Mucosa of stomach (tissue), 1 donor: ENCODE results near the gene MECR.
A peak's percentile ranks its signal among the peaks of the same experiment; 100 is the strongest.
"Not testable (repeated sequence)": the region's sequence is repeated elsewhere in the genome, so short reads cannot be mapped to it uniquely, and the experiment has no call there.

Source experiments
- H3K27me3 ChIP-seq: one replicate; pipeline ENCODE4 v1.7.0; 2013; ENCODE audit warnings: mild to moderate bottlenecking, low read length; ENCODE audit not compliant: control insufficient read depth, insufficient read depth
- H3K36me3 ChIP-seq: one replicate; pipeline ENCODE4 v1.7.0; 2013; ENCODE audit warnings: low read length; ENCODE audit not compliant: control insufficient read depth, insufficient read depth
- H3K4me1 ChIP-seq: one replicate; pipeline ENCODE4 v1.7.0; 2013; ENCODE audit warnings: mild to moderate bottlenecking, low read length; ENCODE audit not compliant: control insufficient read depth, insufficient read depth
- H3K4me3 ChIP-seq: one replicate; pipeline ENCODE4 v1.7.0; 2013; ENCODE audit warnings: low read length
- H3K9ac ChIP-seq: one replicate; pipeline ENCODE4 v1.7.0; 2013; ENCODE audit warnings: mild to moderate bottlenecking, low read length, moderate library complexity
- H3K9me3 ChIP-seq: one replicate; pipeline ENCODE4 v1.7.0; 2013; ENCODE audit warnings: mild to moderate bottlenecking, low read length, moderate library complexity; ENCODE audit not compliant: control insufficient read depth
- donor health status: Pancreatic carcinoma.

MECR gene

GRCh38 chr1:29240400-29240837 lies 9.7 kb upstream of the MECR start:
- no peaks in the 10 kb centered on the region for H3K36me3 ChIP-seq
- peaks cover 21% of the 10 kb centered on the region for H3K27me3 ChIP-seq

GRCh38 chr1:29239142-29239541 lies 8.4 kb upstream of the MECR start:
- Histone ChIP-seq H3K4me1 (peaks cover 17% of the 10 kb centered on the region), H3K27me3 (peaks cover 21% of the 10 kb centered on the region), H3K36me3 (no peaks in the 10 kb centered on the region), H3K4me3 (no peak overlapping the region), H3K9me3 (no peaks in the 10 kb centered on the region), H3K9ac (no peak overlapping the region)

More at GRCh38 chr1:29240400-29240837, 9.7 kb upstream of the MECR start:
- peaks cover 17% of the 10 kb centered on the region for H3K4me1 ChIP-seq
- H3K4me3 ChIP-seq = no peak overlapping the region
- H3K9me3 ChIP-seq = no peaks in the 10 kb centered on the region
- H3K9ac ChIP-seq = no peak overlapping the region

- Histone ChIP-seq H3K36me3 (no peaks in the 10 kb centered on the region), H3K9ac (no peak overlapping the region), H3K9me3 (no peaks in the 10 kb centered on the region), H3K4me3 (no peak overlapping the region), H3K4me1 (peaks cover 17% of the 10 kb centered on the region), H3K27me3 (peaks cover 21% of the 10 kb centered on the region)
These were observed 7.9 kb upstream of the MECR start for GRCh38 chr1:29238620-29239002.

DNA sequence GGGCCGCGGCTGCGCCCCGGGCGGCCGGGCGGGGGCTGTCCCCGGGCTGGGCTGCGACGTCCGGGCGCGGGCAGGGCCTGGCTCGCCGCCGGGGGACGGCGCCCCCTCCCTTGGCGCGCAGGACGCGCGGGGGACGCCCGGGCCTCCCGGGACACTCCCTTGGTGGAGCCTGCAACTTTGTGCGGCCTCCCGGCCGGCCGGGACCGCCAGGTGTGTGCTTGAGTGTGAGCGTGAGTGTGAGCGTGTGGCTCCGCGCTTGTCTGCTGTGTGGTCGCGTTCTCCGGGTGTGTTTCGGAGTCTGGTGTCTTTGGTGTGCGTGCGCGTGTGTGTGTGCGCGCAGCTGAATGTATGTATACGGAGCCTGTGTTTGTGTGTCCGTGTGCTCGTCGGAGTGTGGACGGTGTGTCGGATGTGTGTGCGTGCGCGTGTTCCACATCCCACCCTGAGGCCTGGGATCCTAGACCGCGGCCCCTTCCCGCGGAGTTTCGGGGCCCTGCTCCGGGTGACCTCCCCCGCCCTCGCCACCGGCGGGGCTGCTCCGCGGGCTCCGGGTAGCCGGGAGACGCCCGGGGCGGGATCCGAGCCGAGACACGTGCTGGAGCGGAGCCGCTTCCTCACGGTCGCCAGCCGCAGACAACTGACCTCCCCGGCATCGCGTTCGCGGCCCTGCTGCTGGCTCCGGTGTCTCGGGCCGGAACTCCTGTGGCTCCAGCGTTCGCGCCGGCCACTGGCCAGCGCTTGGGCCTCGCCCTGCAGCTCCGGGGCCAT lies 7.3 kb upstream of the MECR start:
- Histone ChIP-seq H3K9ac (peak overlapping the region; percentile 28), H3K27me3 (peaks cover 21% of the 10 kb centered on the region), H3K4me3 (no peak overlapping the region), H3K9me3 (no peaks in the 10 kb centered on the region), H3K4me1 (peaks cover 17% of the 10 kb centered on the region), H3K36me3 (no peaks in the 10 kb centered on the region)

DNA sequence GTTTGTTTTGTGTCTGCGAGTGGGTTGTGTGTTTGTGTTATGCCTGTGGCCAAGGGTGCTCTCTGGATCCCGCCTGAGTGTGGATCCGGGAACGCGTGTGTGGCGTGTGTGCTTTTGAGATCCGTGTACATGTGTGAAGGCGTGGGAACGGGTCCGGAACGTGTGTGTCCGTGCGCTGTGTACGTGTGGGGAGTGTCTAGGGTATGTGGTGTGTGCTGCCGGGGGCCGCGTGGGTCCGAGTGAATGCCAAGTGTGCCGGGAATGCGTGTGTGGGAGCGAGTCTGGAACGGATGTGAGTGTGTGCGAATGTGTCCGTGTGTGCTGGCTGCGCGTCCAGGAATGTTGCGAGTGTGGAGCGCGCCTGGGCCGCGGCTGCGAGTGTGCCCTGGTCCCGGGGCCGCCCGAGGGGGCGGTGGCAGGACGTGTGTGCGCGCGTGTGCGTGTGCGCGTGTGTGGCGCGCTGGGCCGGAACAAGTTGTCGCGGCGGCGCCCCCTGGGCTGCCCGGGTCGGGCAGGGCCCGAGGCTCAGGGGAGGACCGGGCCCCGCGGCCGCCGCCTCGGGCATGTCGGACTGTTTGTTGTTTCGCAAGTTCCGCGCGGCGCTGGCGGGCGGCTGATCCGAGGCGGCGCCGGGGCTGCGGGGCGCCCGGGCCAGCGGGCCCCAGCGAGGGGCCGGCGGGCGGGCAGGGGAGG lies 6.5 kb upstream of the MECR start:
- H3K4me1 ChIP-seq = peaks cover 17% of the 10 kb centered on the region
- no peaks in the 10 kb centered on the region for H3K36me3 ChIP-seq
- no peaks in the 10 kb centered on the region for H3K9me3 ChIP-seq
- H3K9ac ChIP-seq = peak overlapping the region; percentile 51
- H3K27me3 ChIP-seq = peaks cover 21% of the 10 kb centered on the region
- H3K4me3 ChIP-seq = peak overlapping the region; percentile 57

DNA sequence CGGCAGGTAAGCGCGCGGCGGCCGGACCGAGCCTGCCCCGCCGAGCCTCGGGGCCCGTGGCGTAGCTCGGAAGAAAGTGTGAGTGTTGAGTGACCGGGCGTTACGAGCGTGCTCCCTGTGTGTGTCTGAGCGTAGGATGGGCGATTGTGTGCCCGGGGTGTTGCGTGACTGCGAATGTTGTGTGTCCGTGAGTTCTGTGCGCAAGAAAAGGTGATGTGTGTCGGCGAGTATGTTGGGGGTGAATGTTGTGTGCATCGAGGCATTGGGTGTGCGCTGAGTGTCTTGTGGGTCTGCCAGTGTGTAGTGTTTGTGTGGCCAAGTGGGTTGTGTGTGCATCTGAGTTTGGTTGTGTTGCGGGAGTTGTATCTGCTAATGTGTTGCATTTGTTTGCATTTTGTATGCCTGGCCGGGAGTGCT lies 6.0 kb upstream of the MECR start:
- no peaks in the 10 kb centered on the region for H3K36me3 ChIP-seq
- H3K4me3 ChIP-seq = peak overlapping the region; percentile 57
- H3K4me1 ChIP-seq = peaks cover 17% of the 10 kb centered on the region
- peaks cover 21% of the 10 kb centered on the region for H3K27me3 ChIP-seq
- no peaks in the 10 kb centered on the region for H3K9me3 ChIP-seq
- H3K9ac ChIP-seq = peak overlapping the region; percentile 51

DNA sequence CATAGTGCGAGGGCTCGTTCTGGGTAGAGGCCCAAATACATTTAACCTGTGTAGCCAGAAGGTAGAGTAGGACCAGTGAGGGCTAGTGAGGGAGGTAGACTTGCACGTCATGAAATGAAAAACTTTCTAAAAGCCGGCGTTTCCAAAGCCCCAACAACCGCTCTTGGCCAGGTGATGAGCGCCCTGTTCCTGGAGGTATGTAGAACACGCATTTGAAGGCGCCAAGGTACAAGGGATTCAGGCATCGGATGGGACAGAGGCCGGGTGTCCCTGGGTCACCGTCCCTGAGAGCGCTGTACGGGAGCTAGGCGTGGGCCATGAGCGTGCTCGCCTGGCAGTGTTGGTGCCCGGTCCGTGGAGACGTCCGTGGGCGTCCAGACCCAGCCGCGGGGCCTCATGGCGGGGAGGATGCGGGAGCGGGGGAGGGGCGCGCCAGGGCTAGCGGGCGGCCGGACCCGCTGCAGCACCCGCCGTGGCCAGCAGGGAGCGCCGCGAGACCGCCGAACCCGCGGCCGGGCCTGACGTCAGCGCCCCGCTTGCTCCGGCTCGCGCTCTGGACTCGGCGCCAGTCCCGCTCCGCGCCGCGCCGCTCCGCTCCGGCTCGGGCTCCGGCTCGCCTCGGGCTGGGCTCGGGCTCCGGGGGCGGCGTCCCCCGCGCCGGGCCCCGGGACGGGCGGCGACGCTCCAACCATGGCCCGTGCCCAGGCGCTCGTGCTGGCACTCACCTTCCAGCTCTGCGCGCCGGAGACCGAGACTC lies 5.4 kb upstream of the MECR start, which contains the start of gene PTPRU:
Gene PTPRU, plus strand, starts transcription at position 568 of the 757 bp plus-strand sequence. Its CDS starts 123 bp downstream, at position 691.
- Histone ChIP-seq H3K9ac (peak within 1 kb of the TSS; percentile 51), H3K4me1 (peaks cover 17% of the 10 kb centered on the region), H3K36me3 (no peaks in the 10 kb centered on the region), H3K9me3 (no peaks in the 10 kb centered on the region), H3K4me3 (peak within 1 kb of the TSS; percentile 57), H3K27me3 (peaks cover 21% of the 10 kb centered on the region)

DNA sequence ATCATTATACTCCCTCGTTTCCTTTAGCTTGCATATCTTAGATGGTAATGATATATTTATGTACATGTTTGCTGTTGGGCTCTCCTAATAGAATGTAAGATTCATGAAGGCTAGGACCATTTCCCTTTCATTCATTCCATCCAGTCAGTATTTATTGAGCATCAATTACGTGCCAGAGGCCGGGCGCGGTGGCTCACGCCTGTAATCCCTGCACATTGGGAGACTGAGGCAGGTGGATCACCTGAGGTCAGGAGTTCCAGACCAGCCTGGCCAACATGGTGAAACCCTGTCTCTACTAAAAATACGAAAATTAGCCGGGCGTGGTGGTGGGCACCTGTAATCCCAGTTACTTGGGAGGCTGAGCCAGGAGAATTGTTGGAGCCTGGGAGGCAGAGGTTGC lies 4.1 kb upstream of the MECR start:
- not testable (repeated sequence) for H3K36me3 ChIP-seq, H3K4me3 ChIP-seq, H3K9ac ChIP-seq, H3K9me3 ChIP-seq
- Histone ChIP-seq H3K27me3 (peaks cover 21% of the 10 kb centered on the region), H3K4me1 (peaks cover 23% of the 10 kb centered on the region)

GRCh38 chr1:29234471-29234870 lies 3.7 kb upstream of the MECR start:
- peaks cover 21% of the 10 kb centered on the region for H3K27me3 ChIP-seq
- no peak overlapping the region for H3K9ac ChIP-seq
- no peak overlapping the region for H3K4me3 ChIP-seq
- no peaks in the 10 kb centered on the region for H3K36me3 ChIP-seq
- H3K9me3 ChIP-seq = no peaks in the 10 kb centered on the region
- H3K4me1 ChIP-seq = peaks cover 24% of the 10 kb centered on the region

DNA sequence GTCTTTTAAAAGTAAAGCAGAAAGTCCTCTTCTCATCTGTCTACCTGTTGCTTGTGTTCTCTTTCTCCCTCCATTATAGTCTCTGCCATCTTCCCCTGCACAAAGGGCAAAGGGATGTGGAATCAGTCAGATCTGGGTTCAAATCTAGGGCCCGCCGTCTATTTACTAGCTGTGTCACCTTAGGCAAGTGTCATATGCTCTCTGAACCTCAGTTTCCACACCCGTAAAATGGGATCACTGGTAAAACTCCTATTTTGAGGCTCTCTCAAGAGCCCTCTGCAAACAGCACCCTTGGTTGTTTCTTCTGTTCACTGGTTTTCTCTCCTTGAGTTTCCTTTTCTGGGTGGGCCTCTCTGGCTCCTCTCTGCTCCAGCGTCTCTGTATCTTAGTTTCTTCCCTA lies 3.0 kb upstream of the MECR start:
- no peaks in the 10 kb centered on the region for H3K36me3 ChIP-seq
- H3K9ac ChIP-seq = no peak overlapping the region
- no peak overlapping the region for H3K4me3 ChIP-seq
- no peaks in the 10 kb centered on the region for H3K9me3 ChIP-seq
- peaks cover 20% of the 10 kb centered on the region for H3K27me3 ChIP-seq
- peaks cover 24% of the 10 kb centered on the region for H3K4me1 ChIP-seq

- no peak overlapping the region for H3K9ac ChIP-seq
- H3K36me3 ChIP-seq = no peaks in the 10 kb centered on the region
- no peaks in the 10 kb centered on the region for H3K9me3 ChIP-seq
- peaks cover 9% of the 10 kb centered on the region for H3K27me3 ChIP-seq
- peaks cover 17% of the 10 kb centered on the region for H3K4me1 ChIP-seq
- H3K4me3 ChIP-seq = no peak overlapping the region
These were observed 1.7 kb upstream of the MECR start for GRCh38 chr1:29232387-29232786.

DNA sequence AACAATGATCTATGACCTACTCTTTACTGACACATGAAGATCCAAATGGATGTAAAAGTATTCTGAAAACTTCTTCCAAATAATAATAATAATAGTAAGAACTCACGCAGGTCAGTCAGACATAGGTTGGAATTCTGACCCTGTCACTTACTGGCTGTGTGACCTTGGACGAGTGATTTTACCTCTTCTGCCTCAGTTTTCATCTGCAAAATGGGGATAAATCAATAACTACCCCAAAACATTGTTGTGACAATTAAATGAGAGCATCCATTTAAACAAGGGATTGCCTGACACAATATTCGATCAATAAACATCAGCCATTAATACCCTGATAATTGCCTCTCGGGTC lies 556 bp downstream of the MECR start:
- no peaks in the 10 kb centered on the region for H3K9me3 ChIP-seq
- peaks cover 8% of the 10 kb centered on the region for H3K4me1 ChIP-seq
- no peaks in the 10 kb centered on the region for H3K36me3 ChIP-seq
- no peaks in the 10 kb centered on the region for H3K27me3 ChIP-seq
- H3K4me3 ChIP-seq = peak overlapping the region; percentile 90
- peak overlapping the region; percentile 92 for H3K9ac ChIP-seq
